ENCODE data around the gene DGKD. TPM values are rescaled to one million over a fixed set of nuclear protein-coding genes. Genes with fewer than 3 reads are reported as not detected.

Gene DGKD
- total RNA-seq, 2 experiments from 2014 or later = 92.1 to 94.2 TPM

GRCh38 chr2:233338812-233339368, 15.4 kb upstream of the DGKD start:
- no peak overlapping the region for H3K4me3 Mint-ChIP-seq
- peaks cover 10% of the 10 kb centered on the region for H3K27me3 Mint-ChIP-seq (ENCODE audit: low read depth)
- ATAC-seq (no peak), DNase-seq (no peak)
- ChIA-PET POLR2A (no interaction called here), CTCF (no interaction called here)
- H3K4me1 Mint-ChIP-seq (ENCODE audit: low read depth) = peaks cover 35% of the 10 kb centered on the region
- H3K36me3 Mint-ChIP-seq (ENCODE audit: low read depth) = no peaks in the 10 kb centered on the region
- H3K27ac Mint-ChIP-seq = no peak overlapping the region
- no peaks in the 10 kb centered on the region for H3K9me3 Mint-ChIP-seq (ENCODE audit: insufficient read depth)

- ChIA-PET CTCF (no interaction called here), POLR2A (no interaction called here)
- no peak for DNase-seq
- no peak for ATAC-seq
- Mint-ChIP-seq H3K9me3 (ENCODE audit: insufficient read depth) (no peaks in the 10 kb centered on the region), H3K4me3 (no peak overlapping the region), H3K27me3 (ENCODE audit: low read depth) (peaks cover 10% of the 10 kb centered on the region), H3K36me3 (ENCODE audit: low read depth) (no peaks in the 10 kb centered on the region), H3K4me1 (ENCODE audit: low read depth) (peaks cover 30% of the 10 kb centered on the region), H3K27ac (no peak overlapping the region)
Measured at GRCh38 chr2:233339427-233339826, 14.9 kb upstream of the DGKD start.

DNA sequence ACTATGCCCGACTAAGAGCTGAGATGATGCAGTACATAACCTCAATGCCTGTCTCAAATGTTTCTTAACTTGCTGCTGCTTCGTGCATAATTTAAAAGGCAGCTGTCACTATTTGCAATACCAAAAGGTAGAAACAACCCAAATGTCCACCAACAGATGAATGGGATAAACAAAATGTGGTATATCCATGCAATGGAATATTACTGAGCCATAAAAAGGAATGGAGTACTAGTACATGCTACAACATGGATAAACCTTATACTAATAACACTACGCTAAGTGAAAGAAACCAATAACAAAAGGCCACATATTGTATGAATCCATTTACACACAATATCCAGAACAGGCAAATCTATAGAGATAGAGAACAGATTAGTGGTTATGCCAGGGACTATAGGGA, 13.0 kb upstream of the DGKD start:
- ATAC-seq (no peak), DNase-seq (no peak)
- ChIA-PET CTCF (interaction anchor here (0.8 kb wide), 1 partner anchor 13 kb away, joined by 3 read pairs; the partner anchor contains the start of gene DGKD), POLR2A (interaction anchor here (0.8 kb wide), 1 partner anchor 10 kb away, joined by 3 read pairs; no protein-coding TSS in a partner anchor)
- no peaks in the 10 kb centered on the region for H3K9me3 Mint-ChIP-seq (ENCODE audit: insufficient read depth)
- H3K27me3 Mint-ChIP-seq (ENCODE audit: low read depth) = peaks cover 10% of the 10 kb centered on the region
- no peaks in the 10 kb centered on the region for H3K36me3 Mint-ChIP-seq (ENCODE audit: low read depth)
- peaks cover 19% of the 10 kb centered on the region for H3K4me1 Mint-ChIP-seq (ENCODE audit: low read depth)
- H3K27ac Mint-ChIP-seq = no peak overlapping the region
- H3K4me3 Mint-ChIP-seq = no peak overlapping the region

GRCh38 chr2:233342301-233342700, 12.0 kb upstream of the DGKD start:
- no peak for ATAC-seq
- Mint-ChIP-seq H3K4me1 (ENCODE audit: low read depth) (peaks cover 17% of the 10 kb centered on the region), H3K4me3 (no peak overlapping the region), H3K36me3 (ENCODE audit: low read depth) (no peaks in the 10 kb centered on the region), H3K9me3 (ENCODE audit: insufficient read depth) (no peaks in the 10 kb centered on the region), H3K27ac (no peak overlapping the region), H3K27me3 (ENCODE audit: low read depth) (peaks cover 10% of the 10 kb centered on the region)
- DNase-seq = no peak
- CTCF ChIA-PET = interaction anchor here (0.7 to 1.6 kb wide), 4 partner anchors 12 to 1346 kb away, joined by 3 read pairs; partner anchors contain the start of gene DGKD
- POLR2A ChIA-PET = interaction anchor here (0.8 to 1.1 kb wide), 2 partner anchors 11 to 54 kb away, joined by 3 read pairs; no protein-coding TSS in a partner anchor

DNA sequence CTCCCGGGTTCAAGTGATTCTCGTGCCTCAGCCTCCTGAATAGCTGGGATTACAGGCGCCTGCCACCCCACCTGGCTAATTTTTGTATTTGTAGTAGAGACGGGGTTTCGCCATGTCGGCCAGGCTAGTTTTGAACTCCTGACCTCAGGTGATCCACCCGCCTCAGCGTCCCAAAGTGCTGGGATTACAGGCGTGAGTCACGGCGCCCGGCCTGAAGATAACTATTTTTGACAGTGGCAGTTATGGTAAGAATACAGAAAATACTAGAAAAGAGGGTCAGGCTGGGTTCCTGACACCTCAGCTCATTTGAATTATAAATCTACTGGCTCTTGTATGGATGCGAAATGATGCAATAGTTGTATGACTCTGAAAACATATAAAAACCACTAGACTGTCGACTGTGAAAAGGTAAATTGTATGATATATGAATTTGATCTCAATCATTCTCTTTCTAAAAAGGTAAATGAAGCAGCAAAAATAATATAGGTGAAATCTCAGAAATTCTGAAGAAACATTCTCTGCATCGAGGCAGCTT, 11.1 kb upstream of the DGKD start:
- Mint-ChIP-seq H3K27me3 (ENCODE audit: low read depth) (peaks cover 4% of the 10 kb centered on the region), H3K4me3 (no peak overlapping the region), H3K9me3 (ENCODE audit: insufficient read depth) (no peaks in the 10 kb centered on the region), H3K36me3 (ENCODE audit: low read depth) (no peaks in the 10 kb centered on the region), H3K27ac (no peak overlapping the region), H3K4me1 (ENCODE audit: low read depth) (peaks cover 11% of the 10 kb centered on the region)
- DNase-seq (no peak), ATAC-seq (no peak)
- ChIA-PET POLR2A (no interaction called here), CTCF (interaction anchor here (0.7 to 1.6 kb wide), 4 partner anchors 13 to 100 kb away, joined by 3 read pairs; no protein-coding TSS in a partner anchor)

- no peak for ATAC-seq
- Mint-ChIP-seq H3K4me3 (no peak overlapping the region), H3K27me3 (ENCODE audit: low read depth) (peaks cover 2% of the 10 kb centered on the region), H3K4me1 (ENCODE audit: low read depth) (peaks cover 22% of the 10 kb centered on the region), H3K27ac (no peak overlapping the region), H3K9me3 (ENCODE audit: insufficient read depth) (no peaks in the 10 kb centered on the region), H3K36me3 (ENCODE audit: low read depth) (no peaks in the 10 kb centered on the region)
- DNase-seq = no peak
- POLR2A ChIA-PET = interaction anchor here (0.6 to 1.2 kb wide), 3 partner anchors 10 to 60 kb away, joined by 3 to 4 read pairs (median 3); no protein-coding TSS in a partner anchor
- CTCF ChIA-PET = interaction anchor here (1.5 kb wide), 1 partner anchor 14 kb away, joined by 4 read pairs; no protein-coding TSS in a partner anchor
Measured at GRCh38 chr2:233346376-233346775, 7.9 kb upstream of the DGKD start.

DNA sequence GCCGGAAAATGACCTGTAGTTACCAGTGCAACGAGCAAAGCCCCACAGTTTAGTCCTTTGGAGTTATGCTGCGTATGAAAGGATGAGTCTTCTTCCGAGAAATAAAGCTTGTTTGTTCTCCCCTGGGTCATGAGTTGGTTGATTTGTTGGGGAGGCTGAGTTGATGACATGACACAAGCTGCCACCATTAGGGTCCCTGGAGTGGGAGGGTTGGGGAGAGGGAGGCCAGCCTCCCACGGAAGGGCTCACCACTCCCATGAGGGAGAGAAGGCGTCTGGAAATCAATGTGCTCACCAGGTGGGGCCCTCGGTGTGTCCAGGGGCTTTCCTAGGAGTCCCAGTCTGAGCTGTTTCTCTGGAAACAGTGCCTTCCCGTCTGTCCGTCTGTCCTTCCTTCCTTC, 7.4 kb upstream of the DGKD start:
- Mint-ChIP-seq H3K27me3 (ENCODE audit: low read depth) (no peaks in the 10 kb centered on the region), H3K36me3 (ENCODE audit: low read depth) (no peaks in the 10 kb centered on the region), H3K27ac (no peak overlapping the region), H3K9me3 (ENCODE audit: insufficient read depth) (no peaks in the 10 kb centered on the region), H3K4me1 (ENCODE audit: low read depth) (peaks cover 24% of the 10 kb centered on the region), H3K4me3 (no peak overlapping the region)
- ChIA-PET CTCF (interaction anchor here (0.7 to 1.5 kb wide), 2 partner anchors 8 to 15 kb away, joined by 3 to 4 read pairs; no protein-coding TSS in a partner anchor), POLR2A (interaction anchor here (1.2 kb wide), 1 partner anchor 10 kb away, joined by 4 read pairs; no protein-coding TSS in a partner anchor)
- no peak for DNase-seq
- ATAC-seq = no peak

GRCh38 chr2:233349005-233349998, 5.0 kb upstream of the DGKD start:
- no peak for ATAC-seq
- Mint-ChIP-seq H3K27ac (peak overlapping the region; percentile 8), H3K4me3 (no peak overlapping the region), H3K9me3 (ENCODE audit: insufficient read depth) (no peaks in the 10 kb centered on the region), H3K4me1 (ENCODE audit: low read depth) (peaks cover 45% of the 10 kb centered on the region), H3K36me3 (ENCODE audit: low read depth) (peaks cover 4% of the 10 kb centered on the region), H3K27me3 (ENCODE audit: low read depth) (no peaks in the 10 kb centered on the region)
- CTCF ChIA-PET = interaction anchor here (0.9 to 1.0 kb wide), 2 partner anchors 13 to 82 kb away, joined by 3 read pairs; no protein-coding TSS in a partner anchor
- no peak for DNase-seq
- POLR2A ChIA-PET = no interaction called here

GRCh38 chr2:233350708-233351107, 3.6 kb upstream of the DGKD start:
- H3K27ac Mint-ChIP-seq = no peak overlapping the region
- H3K36me3 Mint-ChIP-seq (ENCODE audit: low read depth) = peaks cover 10% of the 10 kb centered on the region
- H3K27me3 Mint-ChIP-seq (ENCODE audit: low read depth) = no peaks in the 10 kb centered on the region
- ATAC-seq (no peak), DNase-seq (no peak)
- ChIA-PET CTCF (interaction anchor here (0.9 kb wide), 2 partner anchors 19 kb away, joined by 3 read pairs; no protein-coding TSS in a partner anchor), POLR2A (no interaction called here)
- peaks cover 51% of the 10 kb centered on the region for H3K4me1 Mint-ChIP-seq (ENCODE audit: low read depth)
- no peaks in the 10 kb centered on the region for H3K9me3 Mint-ChIP-seq (ENCODE audit: insufficient read depth)
- H3K4me3 Mint-ChIP-seq = no peak overlapping the region

GRCh38 chr2:233351423-233351822, 2.9 kb upstream of the DGKD start:
- ChIA-PET POLR2A (no interaction called here), CTCF (interaction anchor here (0.9 kb wide), 1 partner anchor 20 kb away, joined by 3 read pairs; no protein-coding TSS in a partner anchor)
- no peak overlapping the region for H3K27ac Mint-ChIP-seq
- peaks cover 17% of the 10 kb centered on the region for H3K36me3 Mint-ChIP-seq (ENCODE audit: low read depth)
- H3K4me3 Mint-ChIP-seq = no peak overlapping the region
- DNase-seq (no peak), ATAC-seq (no peak)
- H3K27me3 Mint-ChIP-seq (ENCODE audit: low read depth) = no peaks in the 10 kb centered on the region
- H3K9me3 Mint-ChIP-seq (ENCODE audit: insufficient read depth) = no peaks in the 10 kb centered on the region
- H3K4me1 Mint-ChIP-seq (ENCODE audit: low read depth) = peaks cover 58% of the 10 kb centered on the region

- Mint-ChIP-seq H3K4me3 (no peak overlapping the region), H3K9me3 (ENCODE audit: insufficient read depth) (no peaks in the 10 kb centered on the region), H3K4me1 (ENCODE audit: low read depth) (peaks cover 67% of the 10 kb centered on the region), H3K27ac (peak overlapping the region; percentile 7), H3K27me3 (ENCODE audit: low read depth) (no peaks in the 10 kb centered on the region), H3K36me3 (ENCODE audit: low read depth) (peaks cover 26% of the 10 kb centered on the region)
- CTCF ChIA-PET = no interaction called here
- no peak for DNase-seq
- POLR2A ChIA-PET = no interaction called here
- ATAC-seq = no peak
Measured at GRCh38 chr2:233352141-233352842, 2.0 kb upstream of the DGKD start.
